HepG2 (cell line): ENCODE results near the gene DNM1L.

ENCODE experiments used
- EHMT2 ChIP-seq: fragments of 200-600 bp; sonication (generic); IDR thresholded peaks from 2 replicates; pipeline ENCODE4 v1.7.0; 2017; ENCODE audit warnings: antibody characterized with exemption, low read depth, low read length, borderline replicate concordance
- GABPA ChIP-seq, 2 experiments: IDR thresholded peaks; 2 replicates each; pipeline ENCODE4 v1.6.1; 2011 to 2016; ENCODE audit warnings: low read depth in 2 of 2, low read length in 1 of 2, missing biosample characterization in 1 of 2, missing genetic modification characterization in 1 of 2
- KLF12 ChIP-seq: sonication (generic); formaldehyde crosslinking; IDR thresholded peaks from 2 replicates; pipeline ENCODE4 v1.4.0; 2020; ENCODE audit warnings: missing genetic modification reagents, borderline replicate concordance
- MXI1 ChIP-seq: IDR thresholded peaks from 3 replicates; pipeline ENCODE4 v1.6.1; 2012; ENCODE audit warnings: low read depth, low read length, inconsistent platforms, borderline replicate concordance
- MZF1 ChIP-seq: sonication (generic); formaldehyde crosslinking; IDR thresholded peaks from 2 replicates; pipeline ENCODE4 v1.8.1; 2023; ENCODE audit warnings: mild to moderate bottlenecking, missing genetic modification reagents, borderline replicate concordance
- POLR2A ChIP-seq, 2 experiments: IDR thresholded peaks; 2 replicates each; pipeline ENCODE4 v1.6.1; 2011; ENCODE audit warnings: low read depth in 2 of 2, low read length in 2 of 2, mild to moderate bottlenecking in 1 of 2, moderate library complexity in 1 of 2; ENCODE audit not compliant: insufficient read depth in 1 of 2
- SMAD1 ChIP-seq: sonication (generic); formaldehyde crosslinking; IDR thresholded peaks from 2 replicates; pipeline ENCODE4 v1.4.0; 2020; ENCODE audit warnings: missing genetic modification reagents, low read depth, mild to moderate bottlenecking, borderline replicate concordance
- STAT5B ChIP-seq: sonication (generic); formaldehyde crosslinking; IDR thresholded peaks from 2 replicates; pipeline ENCODE4 v1.4.0; 2020; ENCODE audit warnings: missing genetic modification reagents
- ZNF292 ChIP-seq: sonication (generic); formaldehyde crosslinking; IDR thresholded peaks from 2 replicates; pipeline ENCODE4 v1.8.1; 2022; ENCODE audit warnings: mild to moderate bottlenecking, low read depth, missing genetic modification reagents, borderline replicate concordance
- TF ChIP-seq, protein P1 (sequence below): IDR thresholded peaks from 2 replicates; pipeline ENCODE4 v1.6.1; 2012; ENCODE audit warnings: low read length, improper control_type of control experiment
- TF ChIP-seq, protein P2 (sequence below): sonication (generic); formaldehyde crosslinking; IDR thresholded peaks from 2 replicates; pipeline ENCODE4 v1.9.0; 2021; ENCODE audit warnings: missing genetic modification reagents, borderline replicate concordance
- TF ChIP-seq, protein P3 (sequence below): sonication (generic); formaldehyde crosslinking; IDR thresholded peaks from 2 replicates; pipeline ENCODE4 v1.8.1; 2023; ENCODE audit warnings: mild to moderate bottlenecking, missing genetic modification reagents

DNA sequence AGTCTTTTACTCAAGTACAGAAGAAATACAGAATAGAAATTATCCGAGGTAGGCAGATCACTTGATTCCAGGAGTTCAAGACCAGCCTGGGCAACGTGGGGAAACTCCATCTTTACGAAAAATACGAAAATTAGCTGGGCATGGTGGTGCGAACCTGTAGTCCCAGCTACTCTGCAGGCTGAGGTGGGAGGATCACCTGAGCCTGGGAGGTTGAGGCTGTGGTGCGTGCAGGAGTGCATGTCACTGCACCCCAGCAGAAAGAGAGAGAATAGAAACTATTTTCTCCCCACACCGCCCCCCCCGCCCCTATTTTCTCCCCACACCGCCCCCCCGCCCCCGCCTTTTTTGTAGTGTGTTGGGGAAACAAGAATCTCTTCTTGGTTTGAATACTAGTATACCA, 2.2 kb downstream of the DNM1L start:
- TF ChIP-seq MZF1 (CRISPR knock-in tag) (no peak), MXI1 (no peak), SMAD1 (CRISPR knock-in tag) (no peak), POLR2A (IDR thresholded peaks at IDR 0.05; ENCODE audit: insufficient read depth in 1 of 2, low read depth in 2 of 2, low read length in 2 of 2) (no peak), STAT5B (no peak), ZNF292 (CRISPR knock-in tag) (no peak), GABPA (IDR thresholded peaks at IDR 0.05; ENCODE audit: low read depth, low read length) (no peak), GABPA (CRISPR knock-in tag; IDR thresholded peaks at IDR 0.05; ENCODE audit: low read depth) (no peak), EHMT2 (no peak), KLF12 (CRISPR knock-in tag) (no peak)
- TF ChIP-seq, protein P1, sequence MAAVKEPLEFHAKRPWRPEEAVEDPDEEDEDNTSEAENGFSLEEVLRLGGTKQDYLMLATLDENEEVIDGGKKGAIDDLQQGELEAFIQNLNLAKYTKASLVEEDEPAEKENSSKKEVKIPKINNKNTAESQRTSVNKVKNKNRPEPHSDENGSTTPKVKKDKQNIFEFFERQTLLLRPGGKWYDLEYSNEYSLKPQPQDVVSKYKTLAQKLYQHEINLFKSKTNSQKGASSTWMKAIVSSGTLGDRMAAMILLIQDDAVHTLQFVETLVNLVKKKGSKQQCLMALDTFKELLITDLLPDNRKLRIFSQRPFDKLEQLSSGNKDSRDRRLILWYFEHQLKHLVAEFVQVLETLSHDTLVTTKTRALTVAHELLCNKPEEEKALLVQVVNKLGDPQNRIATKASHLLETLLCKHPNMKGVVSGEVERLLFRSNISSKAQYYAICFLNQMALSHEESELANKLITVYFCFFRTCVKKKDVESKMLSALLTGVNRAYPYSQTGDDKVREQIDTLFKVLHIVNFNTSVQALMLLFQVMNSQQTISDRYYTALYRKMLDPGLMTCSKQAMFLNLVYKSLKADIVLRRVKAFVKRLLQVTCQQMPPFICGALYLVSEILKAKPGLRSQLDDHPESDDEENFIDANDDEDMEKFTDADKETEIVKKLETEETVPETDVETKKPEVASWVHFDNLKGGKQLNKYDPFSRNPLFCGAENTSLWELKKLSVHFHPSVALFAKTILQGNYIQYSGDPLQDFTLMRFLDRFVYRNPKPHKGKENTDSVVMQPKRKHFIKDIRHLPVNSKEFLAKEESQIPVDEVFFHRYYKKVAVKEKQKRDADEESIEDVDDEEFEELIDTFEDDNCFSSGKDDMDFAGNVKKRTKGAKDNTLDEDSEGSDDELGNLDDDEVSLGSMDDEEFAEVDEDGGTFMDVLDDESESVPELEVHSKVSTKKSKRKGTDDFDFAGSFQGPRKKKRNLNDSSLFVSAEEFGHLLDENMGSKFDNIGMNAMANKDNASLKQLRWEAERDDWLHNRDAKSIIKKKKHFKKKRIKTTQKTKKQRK = no peak
- TF ChIP-seq, protein P2, sequence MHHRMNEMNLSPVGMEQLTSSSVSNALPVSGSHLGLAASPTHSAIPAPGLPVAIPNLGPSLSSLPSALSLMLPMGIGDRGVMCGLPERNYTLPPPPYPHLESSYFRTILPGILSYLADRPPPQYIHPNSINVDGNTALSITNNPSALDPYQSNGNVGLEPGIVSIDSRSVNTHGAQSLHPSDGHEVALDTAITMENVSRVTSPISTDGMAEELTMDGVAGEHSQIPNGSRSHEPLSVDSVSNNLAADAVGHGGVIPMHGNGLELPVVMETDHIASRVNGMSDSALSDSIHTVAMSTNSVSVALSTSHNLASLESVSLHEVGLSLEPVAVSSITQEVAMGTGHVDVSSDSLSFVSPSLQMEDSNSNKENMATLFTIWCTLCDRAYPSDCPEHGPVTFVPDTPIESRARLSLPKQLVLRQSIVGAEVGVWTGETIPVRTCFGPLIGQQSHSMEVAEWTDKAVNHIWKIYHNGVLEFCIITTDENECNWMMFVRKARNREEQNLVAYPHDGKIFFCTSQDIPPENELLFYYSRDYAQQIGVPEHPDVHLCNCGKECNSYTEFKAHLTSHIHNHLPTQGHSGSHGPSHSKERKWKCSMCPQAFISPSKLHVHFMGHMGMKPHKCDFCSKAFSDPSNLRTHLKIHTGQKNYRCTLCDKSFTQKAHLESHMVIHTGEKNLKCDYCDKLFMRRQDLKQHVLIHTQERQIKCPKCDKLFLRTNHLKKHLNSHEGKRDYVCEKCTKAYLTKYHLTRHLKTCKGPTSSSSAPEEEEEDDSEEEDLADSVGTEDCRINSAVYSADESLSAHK (CRISPR knock-in tag) = no peak
- TF ChIP-seq, protein P3, sequence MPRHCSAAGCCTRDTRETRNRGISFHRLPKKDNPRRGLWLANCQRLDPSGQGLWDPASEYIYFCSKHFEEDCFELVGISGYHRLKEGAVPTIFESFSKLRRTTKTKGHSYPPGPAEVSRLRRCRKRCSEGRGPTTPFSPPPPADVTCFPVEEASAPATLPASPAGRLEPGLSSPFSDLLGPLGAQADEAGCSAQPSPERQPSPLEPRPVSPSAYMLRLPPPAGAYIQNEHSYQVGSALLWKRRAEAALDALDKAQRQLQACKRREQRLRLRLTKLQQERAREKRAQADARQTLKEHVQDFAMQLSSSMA (CRISPR knock-in tag) = no peak
